Kidney glomerular epithelial cell (primary cell): ENCODE results near the gene ZNF316.
"Not testable (repeated sequence)": the region's sequence is repeated elsewhere in the genome, so short reads cannot be mapped to it uniquely, and the experiment has no call there.

Source experiments
- DNase-seq: peaks from one replicate; lab custom pipeline; 2025; lab: John Stamatoyannopoulos, UW

The ZNF316 gene

GRCh38 chr7:6621195-6622133 is 15.7 kb upstream of the ZNF316 start:
- DNase-seq, result no peak

- DNase-seq, result no peak
Observed at GRCh38 chr7:6622134-6622710, 14.9 kb upstream of the ZNF316 start.

- no peak for DNase-seq
Observed at GRCh38 chr7:6623589-6624245, 13.4 kb upstream of the ZNF316 start.

- DNase-seq, result no peak
Observed at GRCh38 chr7:6624246-6624611, 12.9 kb upstream of the ZNF316 start.

- DNase-seq, result no peak
Observed at GRCh38 chr7:6628045-6628444, 9.1 kb upstream of the ZNF316 start.

- DNase-seq, result no peak
Observed at GRCh38 chr7:6630007-6630849, 6.9 kb upstream of the ZNF316 start.

GRCh38 chr7:6631605-6632004 is 5.5 kb upstream of the ZNF316 start:
- no peak for DNase-seq

GRCh38 chr7:6634021-6634420 is 3.1 kb upstream of the ZNF316 start:
- DNase-seq, result no peak

GRCh38 chr7:6634971-6635370 is 2.1 kb upstream of the ZNF316 start:
- not testable (repeated sequence) for DNase-seq

GRCh38 chr7:6637544-6638229 is 569 bp downstream of the ZNF316 start:
- DNase-seq, result no peak

GRCh38 chr7:6639032-6639431 is 1.9 kb downstream of the ZNF316 start:
- no peak for DNase-seq

GRCh38 chr7:6639627-6640026 is 2.5 kb downstream of the ZNF316 start:
- no peak for DNase-seq

GRCh38 chr7:6640246-6640721 is 3.2 kb downstream of the ZNF316 start:
- DNase-seq, result no peak

GRCh38 chr7:6641305-6642035 is 4.4 kb downstream of the ZNF316 start:
- no peak for DNase-seq

- no peak for DNase-seq
Observed at GRCh38 chr7:6642239-6642839, 5.2 kb downstream of the ZNF316 start.

- DNase-seq, result no peak
Observed at GRCh38 chr7:6642861-6643640, 5.9 kb downstream of the ZNF316 start.

GRCh38 chr7:6643915-6644625 is 7.0 kb downstream of the ZNF316 start:
- no peak for DNase-seq

GRCh38 chr7:6644728-6645127 is 7.6 kb downstream of the ZNF316 start:
- DNase-seq, result no peak

GRCh38 chr7:6646465-6646864 is 9.3 kb downstream of the ZNF316 start:
- DNase-seq, result no peak
